ENCODE results near the gene ATG10. TPM values are rescaled to one million over a fixed set of nuclear protein-coding genes. Genes with fewer than 3 reads are reported as not detected.
"Not testable (repeated sequence)": the region's sequence is repeated elsewhere in the genome, so short reads cannot be mapped to it uniquely, and the experiment has no call there.

The ATG10 gene
- total RNA-seq, 1 experiment from 2014 or later: 7.6 TPM

DNA sequence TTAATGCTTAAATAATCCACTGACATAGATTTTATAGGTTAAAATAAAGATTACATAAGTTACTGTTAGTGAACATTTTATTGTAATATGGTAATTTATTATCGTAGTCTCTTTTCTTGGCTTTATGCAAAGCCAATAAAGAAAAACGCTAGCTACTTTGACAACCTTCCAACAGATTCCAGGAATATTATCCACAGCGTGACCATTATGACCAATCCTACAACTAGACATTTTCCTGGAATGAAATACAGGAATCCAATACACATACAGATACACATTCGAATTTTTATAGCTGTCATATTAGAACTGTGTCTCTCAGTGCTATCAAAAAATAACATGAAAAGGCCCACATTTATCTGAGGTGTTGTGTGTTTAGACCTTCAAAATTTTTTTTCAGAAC is 293.2 kb downstream of the ATG10 start:
- Mint-ChIP-seq H3K4me1 (peaks cover 4% of the 10 kb centered on the region in 2 experiments; a peak in 3 of 4 replicates), H3K36me3 (ENCODE audit: insufficient read depth in 1 of 3, low read depth in 3 of 3) (peaks cover 13 to 25% (median 19%) of the 10 kb centered on the region in 3 experiments; a peak in 6 of 7 replicates), H3K27me3 (ENCODE audit: low read depth) (no peaks in the 10 kb centered on the region), H3K27ac (no peak overlapping the region), H3K9me3 (peaks cover 5 to 11% of the 10 kb centered on the region in 2 experiments; a peak in 3 of 5 replicates), H3K4me3 (no peak overlapping the region)
- H3K23ac ChIP-seq (ENCODE audit: insufficient read length, low read depth, low read length): no peak overlapping the region
- DNase-seq: no peak
- no peaks in the 10 kb centered on the region for H3K23me2 ChIP-seq (ENCODE audit: insufficient read length, low read depth, low read length, poor library complexity, severe bottlenecking)
- H3K56ac ChIP-seq (ENCODE audit: insufficient read length, low read depth, low read length): no peak overlapping the region
- H3K4me1 ChIP-seq (ENCODE audit: insufficient read depth, low read length): no peaks in the 10 kb centered on the region
- no peak overlapping the region for H2BK120ac ChIP-seq (ENCODE audit: low read depth, low read length, poor library complexity, severe bottlenecking)
- no peak overlapping the region for H3K27ac ChIP-seq (ENCODE audit: insufficient read length, low read depth, low read length)
- no CpG with 5 or more reads among the region's 4 CpGs for WGBS (ENCODE audit: extremely low coverage, insufficient read length, low lambda C conversion rate)
- no peak overlapping the region for H2AFZ ChIP-seq (ENCODE audit: low read length)
- H3K9ac ChIP-seq (ENCODE audit: extremely low read depth, insufficient read length, low read length): no peak overlapping the region
- H2BK20ac ChIP-seq (ENCODE audit: low read depth, low read length, poor library complexity, severe bottlenecking): no peak overlapping the region
- H4K20me1 ChIP-seq (ENCODE audit: control insufficient read depth, insufficient read depth, insufficient read length): no peaks in the 10 kb centered on the region
- no peaks in the 10 kb centered on the region for H3K79me1 ChIP-seq (ENCODE audit: insufficient read depth, low read depth, low read length, poor library complexity, severe bottlenecking)
- no peak overlapping the region for H2BK5ac ChIP-seq (ENCODE audit: insufficient read length, low read length)
- no peak overlapping the region for H3T11ph ChIP-seq (ENCODE audit: low read length)
- no peak overlapping the region for H2BK15ac ChIP-seq (ENCODE audit: low read depth, low read length)
- no peak overlapping the region for H3K4me2 ChIP-seq (ENCODE audit: insufficient read depth, insufficient read length, low read length)
- TF ChIP-seq, protein P1, sequence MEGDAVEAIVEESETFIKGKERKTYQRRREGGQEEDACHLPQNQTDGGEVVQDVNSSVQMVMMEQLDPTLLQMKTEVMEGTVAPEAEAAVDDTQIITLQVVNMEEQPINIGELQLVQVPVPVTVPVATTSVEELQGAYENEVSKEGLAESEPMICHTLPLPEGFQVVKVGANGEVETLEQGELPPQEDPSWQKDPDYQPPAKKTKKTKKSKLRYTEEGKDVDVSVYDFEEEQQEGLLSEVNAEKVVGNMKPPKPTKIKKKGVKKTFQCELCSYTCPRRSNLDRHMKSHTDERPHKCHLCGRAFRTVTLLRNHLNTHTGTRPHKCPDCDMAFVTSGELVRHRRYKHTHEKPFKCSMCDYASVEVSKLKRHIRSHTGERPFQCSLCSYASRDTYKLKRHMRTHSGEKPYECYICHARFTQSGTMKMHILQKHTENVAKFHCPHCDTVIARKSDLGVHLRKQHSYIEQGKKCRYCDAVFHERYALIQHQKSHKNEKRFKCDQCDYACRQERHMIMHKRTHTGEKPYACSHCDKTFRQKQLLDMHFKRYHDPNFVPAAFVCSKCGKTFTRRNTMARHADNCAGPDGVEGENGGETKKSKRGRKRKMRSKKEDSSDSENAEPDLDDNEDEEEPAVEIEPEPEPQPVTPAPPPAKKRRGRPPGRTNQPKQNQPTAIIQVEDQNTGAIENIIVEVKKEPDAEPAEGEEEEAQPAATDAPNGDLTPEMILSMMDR (conservative IDR thresholded peaks at IDR 0.05): no peak
- H3K9me3 ChIP-seq (ENCODE audit: control insufficient read depth, low read depth, low read length): no peaks in the 10 kb centered on the region
- H3K4ac ChIP-seq (ENCODE audit: low read depth, low read length): no peak overlapping the region
- no peak overlapping the region for H2BK12ac ChIP-seq (ENCODE audit: insufficient read length, low read depth, low read length)
- no peaks in the 10 kb centered on the region for H3K27me3 ChIP-seq (ENCODE audit: insufficient read depth, low read length)
- H4K5ac ChIP-seq (ENCODE audit: insufficient read length, low read depth, low read length): no peak overlapping the region
- no peak overlapping the region for H4K8ac ChIP-seq (replicated peaks; ENCODE audit: insufficient read length, low read depth, low read length)
- no peak overlapping the region for H3K14ac ChIP-seq (ENCODE audit: insufficient read depth, low read length)
- no peaks in the 10 kb centered on the region for H3K79me2 ChIP-seq (ENCODE audit: insufficient read depth, low read length)
- no peak overlapping the region for H3K18ac ChIP-seq (ENCODE audit: insufficient read length, low read depth, low read length)
- H4K91ac ChIP-seq (ENCODE audit: insufficient read length, low read depth, low read length): no peak overlapping the region
- no peak overlapping the region for H2AK5ac ChIP-seq (ENCODE audit: insufficient read length, low read length)

- not testable (repeated sequence) for H3K4me2 ChIP-seq (ENCODE audit: insufficient read depth, insufficient read length, low read length); H2AFZ ChIP-seq (ENCODE audit: low read length); H3K9ac ChIP-seq (ENCODE audit: extremely low read depth, insufficient read length, low read length); H3K23me2 ChIP-seq (ENCODE audit: insufficient read length, low read depth, low read length, poor library complexity, severe bottlenecking); H4K20me1 ChIP-seq (ENCODE audit: control insufficient read depth, insufficient read depth, insufficient read length); H3K79me2 ChIP-seq (ENCODE audit: insufficient read depth, low read length); H3K27me3 ChIP-seq (ENCODE audit: insufficient read depth, low read length); H2BK12ac ChIP-seq (ENCODE audit: insufficient read length, low read depth, low read length); H3K27ac ChIP-seq (ENCODE audit: insufficient read length, low read depth, low read length); H3K56ac ChIP-seq (ENCODE audit: insufficient read length, low read depth, low read length); H4K5ac ChIP-seq (ENCODE audit: insufficient read length, low read depth, low read length); H2BK120ac ChIP-seq (ENCODE audit: low read depth, low read length, poor library complexity, severe bottlenecking); H4K8ac ChIP-seq (replicated peaks; ENCODE audit: insufficient read length, low read depth, low read length); H3K23ac ChIP-seq (ENCODE audit: insufficient read length, low read depth, low read length); H3K4ac ChIP-seq (ENCODE audit: low read depth, low read length); H3T11ph ChIP-seq (ENCODE audit: low read length); H3K27me3 Mint-ChIP-seq (ENCODE audit: low read depth); H2BK5ac ChIP-seq (ENCODE audit: insufficient read length, low read length); H3K14ac ChIP-seq (ENCODE audit: insufficient read depth, low read length); H3K9me3 ChIP-seq (ENCODE audit: control insufficient read depth, low read depth, low read length); H3K79me1 ChIP-seq (ENCODE audit: insufficient read depth, low read depth, low read length, poor library complexity, severe bottlenecking); H4K91ac ChIP-seq (ENCODE audit: insufficient read length, low read depth, low read length); H3K18ac ChIP-seq (ENCODE audit: insufficient read length, low read depth, low read length); H3K27ac Mint-ChIP-seq; H3K4me1 ChIP-seq (ENCODE audit: insufficient read depth, low read length); H2BK20ac ChIP-seq (ENCODE audit: low read depth, low read length, poor library complexity, severe bottlenecking); DNase-seq; H3K4me3 Mint-ChIP-seq; H2AK5ac ChIP-seq (ENCODE audit: insufficient read length, low read length); H2BK15ac ChIP-seq (ENCODE audit: low read depth, low read length)
- peaks cover 5 to 11% of the 10 kb centered on the region in 2 experiments; a peak in 3 of 5 replicates for H3K9me3 Mint-ChIP-seq
- H3K36me3 Mint-ChIP-seq (ENCODE audit: insufficient read depth in 1 of 3, low read depth in 3 of 3): peaks cover 13 to 25% (median 19%) of the 10 kb centered on the region in 3 experiments; a peak in 6 of 7 replicates
- peaks cover 22 to 23% of the 10 kb centered on the region in 2 experiments for H3K4me1 Mint-ChIP-seq
- WGBS (ENCODE audit: extremely low coverage, insufficient read length, low lambda C conversion rate): no CpG with 5 or more reads among the region's 9 CpGs
Measured at GRCh38 chr5:82267297-82267933, 295.6 kb downstream of the ATG10 start.

Data from H9 (cell line).